Fibroblast of mammary gland (primary cell): ENCODE data around the gene ABHD17A.

Experiments
- DNase-seq: peaks from one replicate; pipeline ENCODE4 v3.0.0-alpha.2; 2010; ENCODE audit warnings: low read depth
- H3K4me3 ChIP-seq: 2 replicates; pipeline ENCODE4 v1.5.1; 2011; ENCODE audit warnings: low read depth, mild to moderate bottlenecking, low read length, moderate library complexity; ENCODE audit not compliant: control insufficient read depth
- CTCF ChIP-seq: conservative IDR thresholded peaks from 2 replicates; pipeline ENCODE4 v1.5.1; 2011; ENCODE audit warnings: low read depth, low read length, inconsistent platforms; ENCODE audit not compliant: control insufficient read depth, insufficient read depth

ABHD17A gene

GRCh38 chr19:1858412-1859081, 26.7 kb downstream of the ABHD17A start:
- H3K4me3 ChIP-seq: no peak overlapping the region
- no peak for TF ChIP-seq CTCF
- DNase-seq: no peak

- H3K4me3 ChIP-seq: no peak overlapping the region
- DNase-seq: no peak
- no peak for TF ChIP-seq CTCF
These were observed 27.5 kb downstream of the ABHD17A start for GRCh38 chr19:1857648-1858326.

GRCh38 chr19:1856698-1857603, 28.3 kb downstream of the ABHD17A start:
- no peak for TF ChIP-seq CTCF
- peak overlapping the region; percentile 33 for H3K4me3 ChIP-seq
- peak; percentile 82 for DNase-seq

GRCh38 chr19:1856345-1856697, 29.0 kb downstream of the ABHD17A start:
- no peak for TF ChIP-seq CTCF
- no peak overlapping the region for H3K4me3 ChIP-seq
- no peak for DNase-seq

- no peak overlapping the region for H3K4me3 ChIP-seq
- no peak for DNase-seq
- no peak for TF ChIP-seq CTCF
These were observed 29.5 kb downstream of the ABHD17A start for GRCh38 chr19:1855828-1856255.

GRCh38 chr19:1855040-1855827, 30.1 kb downstream of the ABHD17A start:
- peak; percentile 65 for DNase-seq
- H3K4me3 ChIP-seq: no peak overlapping the region
- TF ChIP-seq CTCF: no peak
